Measurements from ENCODE around the gene CCDC89.

Gene CCDC89

DNA sequence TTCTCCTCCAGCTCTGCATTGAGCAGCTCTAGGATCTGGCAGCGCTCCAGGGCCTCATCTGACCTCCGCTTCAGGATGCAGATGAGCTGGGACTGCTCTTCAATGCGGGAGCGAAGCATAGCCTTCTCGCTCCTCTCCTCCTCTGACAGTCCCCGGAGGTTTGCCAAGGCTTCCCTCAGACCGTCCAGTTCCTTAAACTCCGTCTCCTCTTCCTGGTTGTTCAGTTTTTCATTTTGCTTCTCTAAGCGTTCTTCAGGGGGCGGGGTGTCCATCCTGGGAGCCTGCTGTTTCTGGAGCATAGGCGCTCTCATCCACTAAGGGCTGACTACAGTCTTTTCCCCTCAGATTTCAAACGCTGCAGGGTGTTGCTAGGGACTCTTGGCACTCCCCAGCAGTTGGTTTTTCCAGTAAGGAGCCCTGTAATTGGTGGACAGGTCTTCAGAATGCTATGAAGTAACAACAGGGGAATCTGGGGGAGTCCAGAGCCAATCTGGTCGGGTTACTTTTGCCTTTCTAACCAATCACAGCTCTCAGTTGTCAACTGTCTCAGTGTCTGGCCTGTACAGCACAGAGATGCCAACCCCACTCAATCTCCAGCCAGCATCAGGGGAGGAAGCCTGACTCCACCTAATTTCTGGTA is at the start of gene CCDC89:
TSS of gene CCDC89 (minus strand) at position 376 of the 640 bp plus-strand sequence. CDS start at position 311, 65 bp downstream.
- no peak for DNase-seq (ENCODE audit: low read depth, low spot score)
- H3K27ac ChIP-seq, result no peak within 1 kb of the TSS

DNA sequence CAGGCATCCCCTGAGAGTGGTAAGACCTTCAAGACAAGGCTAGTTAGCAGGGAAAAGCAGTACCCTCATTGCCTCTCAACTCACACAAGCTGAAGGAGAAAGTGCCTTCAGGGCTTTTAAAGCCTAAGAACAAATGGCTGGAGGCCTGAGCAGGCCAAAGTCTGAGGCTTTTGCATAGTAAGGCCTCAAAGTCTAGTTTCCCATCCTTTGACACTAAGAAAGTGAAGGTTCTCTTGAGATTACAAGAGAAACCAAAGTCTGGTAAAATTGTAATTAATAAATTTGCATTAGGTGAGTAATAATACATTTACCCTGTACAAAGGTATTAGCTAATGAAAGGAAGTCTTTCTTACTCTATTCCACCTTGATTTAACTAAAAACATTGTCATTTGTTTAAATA is 47.0 kb upstream of the CCDC89 start:
- DNase-seq (ENCODE audit: low read depth, low spot score), result no peak
- H3K27ac ChIP-seq, result no peak overlapping the region

DNA sequence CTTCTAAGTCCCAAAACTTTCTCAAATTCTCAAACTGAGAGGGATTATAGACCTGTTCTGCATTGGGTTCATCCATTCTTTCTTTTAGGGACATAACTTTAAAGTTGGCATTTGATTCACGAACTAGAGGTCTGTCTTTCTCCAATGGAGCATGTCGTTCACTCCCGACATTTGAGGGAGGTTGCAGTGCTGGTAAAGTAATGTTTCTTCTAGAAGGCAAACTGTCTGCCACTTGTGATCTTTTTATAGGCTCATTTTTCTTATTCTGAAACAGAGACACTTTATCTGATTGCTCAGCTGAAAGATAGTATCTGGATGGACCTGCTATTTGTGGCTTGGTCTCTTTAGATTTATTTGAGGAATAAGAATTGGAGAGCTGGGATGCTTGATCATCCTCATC is 40.4 kb upstream of the CCDC89 start:
- H3K27ac ChIP-seq, result peak overlapping the region; percentile 35
- DNase-seq (ENCODE audit: low read depth, low spot score), result no peak

DNA sequence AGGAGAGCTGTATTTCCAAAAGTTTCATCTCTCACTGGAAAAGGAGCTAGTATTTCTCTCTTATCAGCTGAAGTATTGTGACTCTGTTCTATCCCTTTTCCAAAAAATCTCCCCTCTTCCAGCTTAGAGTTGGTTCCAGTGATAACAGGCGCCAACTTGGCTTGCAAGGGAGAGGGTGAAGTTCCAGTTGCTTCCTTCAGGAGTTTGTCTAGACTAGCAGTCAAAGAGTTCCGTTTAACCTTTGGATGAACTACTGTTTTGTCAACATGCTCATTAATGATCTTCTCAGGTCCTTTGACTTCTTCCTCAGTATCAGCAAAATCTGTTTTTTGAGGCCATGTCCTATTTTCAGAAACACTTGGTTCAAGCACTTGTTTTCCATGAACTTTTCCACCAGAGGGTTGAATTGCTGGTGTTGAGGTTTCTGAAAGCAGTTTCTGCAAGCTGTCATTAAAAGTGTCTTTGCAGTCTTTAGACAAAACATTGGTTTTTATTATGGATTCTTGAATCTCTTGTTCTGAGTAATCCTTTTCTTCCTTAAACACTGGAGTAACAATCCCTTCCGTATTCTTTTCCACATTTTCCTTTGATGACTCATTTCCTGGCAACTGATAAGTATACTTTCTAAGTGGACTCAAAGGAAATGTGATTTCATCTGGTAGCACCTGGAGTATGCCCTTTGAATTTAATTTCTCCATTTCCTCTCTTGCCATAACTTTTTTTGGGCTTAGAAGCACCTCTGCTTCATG is 39.7 kb upstream of the CCDC89 start:
- no peak for DNase-seq (ENCODE audit: low read depth, low spot score)
- H3K27ac ChIP-seq, result peak overlapping the region; percentile 35

DNA sequence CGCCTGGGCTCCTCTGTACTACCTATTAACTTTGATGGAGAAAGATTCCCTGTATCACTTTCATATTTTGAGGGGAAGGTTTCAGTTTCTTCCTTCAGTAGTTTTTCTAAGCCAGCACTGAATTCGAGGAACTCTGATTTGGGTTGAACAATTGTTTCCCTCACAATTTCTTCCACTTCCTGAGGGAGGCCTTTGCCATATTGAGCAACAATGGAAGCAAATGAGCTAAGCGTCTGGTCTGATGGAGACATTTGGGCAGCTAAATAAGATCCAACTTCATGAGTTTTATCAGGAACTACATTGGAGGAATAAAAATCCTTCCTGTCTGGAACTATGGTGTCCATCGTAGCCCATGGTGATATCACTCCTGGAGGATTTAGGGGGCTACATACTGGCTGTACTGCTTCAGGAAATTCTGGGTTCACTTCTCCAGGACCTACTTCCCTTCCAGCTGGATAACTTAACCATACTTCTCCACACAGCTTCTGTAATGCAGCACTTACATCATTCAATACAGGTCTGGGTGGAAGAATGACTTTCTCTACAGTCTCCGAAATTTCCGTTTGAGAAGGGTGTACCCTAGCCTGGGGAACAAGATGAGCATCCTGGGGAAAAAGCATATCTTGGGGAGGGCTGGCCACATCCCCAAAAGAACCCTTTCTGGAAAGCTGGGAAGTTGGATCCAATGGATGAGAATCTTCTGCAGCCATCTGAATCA is 38.9 kb upstream of the CCDC89 start:
- no peak for DNase-seq (ENCODE audit: low read depth, low spot score)
- H3K27ac ChIP-seq, result no peak overlapping the region

DNA sequence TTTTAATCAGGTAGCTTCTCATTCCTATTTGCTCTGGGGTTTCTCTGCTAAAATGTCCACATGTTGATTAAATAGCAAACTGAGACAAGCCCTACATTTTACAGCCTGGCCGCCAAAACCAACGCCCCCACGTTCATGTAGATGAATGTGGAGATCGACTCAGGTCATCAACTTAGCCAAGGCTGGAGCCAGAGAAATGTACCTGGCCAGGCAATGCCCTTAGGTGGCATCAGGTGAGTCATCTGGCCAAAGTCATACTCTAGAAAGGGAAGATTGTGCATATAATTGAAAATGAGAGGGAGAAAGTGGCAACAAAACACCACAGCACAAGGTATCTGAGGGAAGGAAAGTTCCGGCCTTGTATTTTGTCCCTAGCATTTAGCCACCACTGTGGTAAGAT is 37.1 kb upstream of the CCDC89 start:
- no peak for DNase-seq (ENCODE audit: low read depth, low spot score)
- H3K27ac ChIP-seq, result no peak overlapping the region

DNA sequence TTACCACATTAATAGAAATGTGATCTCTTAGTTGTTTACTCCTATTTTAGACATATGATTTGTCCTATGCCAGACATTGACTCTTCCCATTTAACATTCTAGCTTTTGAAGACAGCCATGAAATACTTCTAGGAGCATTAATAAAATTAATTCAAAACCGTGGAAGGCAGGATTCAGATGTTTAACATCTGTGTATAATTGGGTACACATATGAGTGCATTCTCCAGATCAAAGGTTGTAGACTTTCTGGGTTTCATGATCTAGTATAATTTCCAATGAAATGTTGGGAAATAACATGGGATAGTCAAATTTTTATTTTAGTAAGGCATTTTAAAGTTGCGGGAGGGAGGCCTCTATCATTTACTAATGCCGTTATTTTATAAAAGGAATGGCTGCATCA is 35.2 kb upstream of the CCDC89 start:
- DNase-seq (ENCODE audit: low read depth, low spot score), result no peak
- H3K27ac ChIP-seq, result no peak overlapping the region

DNA sequence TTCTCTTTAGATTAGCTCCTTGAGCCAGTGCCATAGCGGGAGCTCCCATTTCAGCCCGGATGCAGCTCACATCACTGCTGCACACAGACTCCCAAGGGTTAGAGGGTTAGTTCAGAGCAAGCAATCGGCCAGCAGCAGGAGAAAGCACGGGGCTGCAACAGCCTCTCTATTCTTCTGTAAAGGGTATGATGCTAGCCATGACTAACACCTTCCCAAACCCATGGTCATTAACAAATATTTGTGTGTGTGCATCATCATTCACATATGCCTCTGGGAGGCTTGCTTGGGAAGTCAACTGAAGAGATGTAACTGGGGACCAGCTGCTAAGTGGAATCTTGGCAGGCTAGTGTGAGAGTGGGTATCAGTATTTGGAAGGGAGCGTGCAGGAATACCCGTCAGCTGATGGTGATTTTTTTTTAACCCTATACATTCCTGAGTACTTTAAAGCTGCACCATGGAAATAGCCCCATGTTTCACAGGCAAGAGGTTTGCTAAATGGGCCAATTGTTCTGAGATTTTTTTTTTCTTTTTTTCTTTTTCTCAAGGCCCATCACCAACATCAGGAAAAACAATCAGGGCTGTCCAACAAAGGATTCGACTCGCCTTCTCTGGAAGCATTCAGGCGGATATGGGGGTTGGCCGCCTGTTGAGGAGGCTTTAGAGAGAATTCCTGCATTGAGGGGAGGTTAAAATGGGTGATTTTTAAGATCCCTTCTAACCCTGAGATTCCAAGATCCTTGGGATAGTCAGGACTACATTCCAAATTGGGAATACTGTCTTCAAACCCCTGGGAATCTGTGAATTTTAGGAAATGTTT is 33.2 kb upstream of the CCDC89 start:
- DNase-seq (ENCODE audit: low read depth, low spot score), result peak; percentile 89
- H3K27ac ChIP-seq, result no peak overlapping the region

DNA sequence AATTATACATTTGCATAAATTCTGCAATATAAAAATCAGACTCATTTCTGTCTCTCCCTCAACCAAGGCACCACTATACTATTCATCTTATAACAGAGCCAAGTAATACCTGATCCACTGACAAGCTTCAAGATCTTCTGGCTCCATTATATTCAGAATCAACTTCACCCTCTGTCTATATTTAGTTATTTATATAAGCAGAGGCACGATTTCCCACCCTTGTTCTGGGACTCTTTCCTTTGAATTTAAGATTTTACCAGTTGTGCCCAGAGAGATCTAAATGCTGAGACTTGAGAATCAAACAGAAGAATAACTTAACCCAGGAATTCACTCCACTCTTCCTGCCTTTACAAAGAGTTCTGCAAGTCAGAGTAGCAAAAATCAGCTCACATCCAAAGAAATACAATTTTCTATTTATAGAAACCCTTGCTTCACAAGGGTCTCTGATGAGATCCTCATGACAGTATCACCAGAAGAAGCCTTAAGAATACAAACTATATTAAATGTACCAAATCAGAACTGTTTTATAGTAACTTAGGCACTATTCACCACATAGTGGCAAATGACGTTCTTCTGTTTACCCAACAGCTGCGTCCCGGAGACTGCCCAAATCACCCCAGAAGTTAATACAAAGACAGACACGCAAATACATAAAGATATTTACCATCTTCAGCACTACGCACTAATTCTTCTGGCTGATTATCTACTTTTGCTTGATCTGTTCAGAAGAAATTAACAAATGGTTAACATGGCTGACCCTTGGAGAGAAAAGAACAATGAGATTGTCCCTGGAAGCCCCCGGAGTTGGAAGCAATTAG is 32.3 kb upstream of the CCDC89 start:
- no peak for DNase-seq (ENCODE audit: low read depth, low spot score)
- no peak overlapping the region for H3K27ac ChIP-seq

DNA sequence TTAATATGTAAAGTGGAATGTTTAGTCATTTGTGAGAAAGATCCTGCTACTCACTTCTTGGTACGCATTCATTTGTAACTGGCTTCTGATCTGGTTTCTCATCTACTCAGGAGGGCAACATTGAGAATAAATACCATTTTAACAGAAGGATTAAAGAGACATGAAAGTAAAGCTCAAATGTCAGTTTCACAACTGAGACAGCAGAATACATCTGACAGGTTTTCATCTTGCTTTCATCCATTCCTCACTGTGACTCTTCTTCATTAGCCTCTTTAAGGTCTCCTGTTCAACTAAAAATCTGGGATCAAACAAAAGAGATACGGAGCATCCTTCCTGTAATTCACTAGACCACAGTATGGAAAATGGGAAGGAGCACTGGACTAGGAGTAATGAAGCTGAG is 31.4 kb upstream of the CCDC89 start:
- DNase-seq (ENCODE audit: low read depth, low spot score), result no peak
- no peak overlapping the region for H3K27ac ChIP-seq

DNA sequence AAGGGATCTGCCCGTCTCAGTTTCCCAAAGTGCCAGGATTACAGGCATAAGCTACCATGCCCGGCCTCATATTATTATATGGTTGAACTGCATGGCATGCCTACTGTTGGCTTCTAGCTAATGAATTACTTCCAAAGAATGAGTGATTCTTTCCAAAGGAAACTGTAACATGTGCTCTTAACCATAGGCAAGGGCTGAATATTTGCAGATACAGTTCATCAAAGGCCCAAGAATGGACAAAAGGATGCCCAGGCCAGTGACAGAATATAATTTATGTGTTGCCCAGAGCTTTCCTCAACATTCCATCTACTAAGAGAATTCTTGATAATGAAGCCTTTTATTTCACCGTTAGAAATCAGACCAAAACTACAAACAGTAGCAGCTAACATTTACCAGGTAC is 27.0 kb upstream of the CCDC89 start:
- H3K27ac ChIP-seq, result no peak overlapping the region
- DNase-seq (ENCODE audit: low read depth, low spot score), result no peak

DNA sequence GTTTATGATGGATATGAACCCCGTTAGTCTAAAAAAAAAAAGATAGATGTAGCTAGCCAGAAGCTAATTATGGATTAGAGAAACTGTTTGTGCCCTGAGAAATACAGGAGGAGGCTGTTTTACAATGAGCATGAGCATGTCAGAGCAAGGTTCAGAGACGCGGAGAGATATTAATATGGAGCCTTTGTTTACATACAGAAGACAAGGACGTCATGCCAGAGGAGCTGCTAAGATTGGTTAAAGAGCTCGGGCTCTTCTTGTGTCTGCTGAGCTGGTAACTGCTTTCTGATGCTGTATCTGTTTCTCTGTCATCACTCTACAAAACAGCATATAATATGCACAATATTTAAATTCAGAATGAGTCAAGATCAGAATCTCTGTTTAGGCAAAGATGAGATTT is 24.9 kb upstream of the CCDC89 start:
- H3K27ac ChIP-seq, result no peak overlapping the region
- no peak for DNase-seq (ENCODE audit: low read depth, low spot score)

DNA sequence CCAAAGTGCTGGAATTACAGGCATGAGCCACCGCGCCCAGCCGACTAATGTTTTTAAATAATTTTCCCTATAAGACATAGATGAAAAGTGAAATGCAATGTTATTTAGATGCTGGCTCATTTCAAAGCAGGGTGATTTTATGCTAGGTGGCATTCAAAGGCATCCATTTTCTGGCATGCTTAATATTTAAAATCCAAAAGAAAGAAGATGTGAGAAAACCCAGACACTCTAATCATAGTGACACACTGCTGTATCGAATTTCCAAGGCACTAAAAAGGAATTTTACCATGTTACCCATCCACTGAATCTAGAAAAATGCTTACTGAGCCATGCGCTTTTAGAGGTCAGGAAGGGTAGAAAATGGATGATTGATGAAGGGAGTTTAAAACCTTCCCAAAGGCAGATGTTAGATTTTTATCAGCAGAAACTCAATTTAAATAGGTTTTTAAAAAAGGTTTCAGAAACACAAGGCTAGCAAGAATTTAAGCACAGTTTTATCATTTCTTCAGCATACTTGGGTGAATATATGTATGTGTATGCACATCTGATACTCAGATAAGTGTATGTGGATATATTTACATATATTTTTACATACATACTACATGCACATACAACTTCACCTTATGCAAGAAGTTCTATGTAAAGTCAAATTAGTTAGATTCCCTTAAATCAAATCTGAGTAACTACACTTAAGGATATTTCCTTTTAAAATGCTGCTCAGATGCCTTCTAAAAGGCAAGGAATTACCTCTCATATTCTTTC is 24.1 kb upstream of the CCDC89 start:
- no peak for DNase-seq (ENCODE audit: low read depth, low spot score)

DNA sequence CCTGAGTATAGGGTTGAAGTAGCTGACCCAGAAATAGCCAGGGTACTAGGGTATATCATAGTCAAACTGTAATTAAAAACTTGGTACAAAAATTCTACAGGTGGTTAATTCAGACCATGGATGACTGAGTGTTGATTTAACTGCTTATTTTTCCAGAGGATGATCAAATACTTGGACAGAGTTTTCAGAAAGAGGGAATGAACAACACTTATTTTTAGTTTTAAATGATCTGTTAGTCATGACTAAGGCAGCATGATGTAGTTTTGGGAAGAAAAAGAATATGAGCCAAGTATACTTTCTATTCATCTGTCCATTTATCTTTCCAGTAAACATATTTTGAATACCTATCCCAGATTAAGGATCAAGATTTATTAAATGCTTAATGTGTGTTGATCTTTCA is 19.8 kb upstream of the CCDC89 start:
- H3K27ac ChIP-seq, result no peak overlapping the region
- no peak for DNase-seq (ENCODE audit: low read depth, low spot score)

More for the DNA sequence above, 24.1 kb upstream of the CCDC89 start:
- no peak overlapping the region for H3K27ac ChIP-seq

DNA sequence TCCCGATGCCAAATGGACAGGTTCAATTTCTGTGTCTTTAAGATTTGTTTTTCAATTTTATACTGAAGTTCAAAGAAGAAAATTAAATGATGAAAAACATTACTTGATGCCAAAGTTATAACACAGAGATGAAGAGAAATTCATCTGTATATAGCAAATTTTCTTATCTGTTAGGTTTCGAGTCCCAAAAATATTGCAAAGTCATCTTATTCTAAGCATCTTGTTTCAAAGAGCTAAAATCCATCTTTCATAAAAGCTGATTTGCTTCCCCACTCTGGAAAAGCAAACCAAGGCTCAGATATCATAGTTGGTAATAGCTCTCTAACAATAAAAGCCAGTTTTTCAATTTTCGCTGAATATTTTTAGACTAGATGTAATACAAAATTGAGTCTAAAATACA is 19.0 kb upstream of the CCDC89 start:
- no peak for DNase-seq (ENCODE audit: low read depth, low spot score)
- H3K27ac ChIP-seq, result no peak overlapping the region

DNA sequence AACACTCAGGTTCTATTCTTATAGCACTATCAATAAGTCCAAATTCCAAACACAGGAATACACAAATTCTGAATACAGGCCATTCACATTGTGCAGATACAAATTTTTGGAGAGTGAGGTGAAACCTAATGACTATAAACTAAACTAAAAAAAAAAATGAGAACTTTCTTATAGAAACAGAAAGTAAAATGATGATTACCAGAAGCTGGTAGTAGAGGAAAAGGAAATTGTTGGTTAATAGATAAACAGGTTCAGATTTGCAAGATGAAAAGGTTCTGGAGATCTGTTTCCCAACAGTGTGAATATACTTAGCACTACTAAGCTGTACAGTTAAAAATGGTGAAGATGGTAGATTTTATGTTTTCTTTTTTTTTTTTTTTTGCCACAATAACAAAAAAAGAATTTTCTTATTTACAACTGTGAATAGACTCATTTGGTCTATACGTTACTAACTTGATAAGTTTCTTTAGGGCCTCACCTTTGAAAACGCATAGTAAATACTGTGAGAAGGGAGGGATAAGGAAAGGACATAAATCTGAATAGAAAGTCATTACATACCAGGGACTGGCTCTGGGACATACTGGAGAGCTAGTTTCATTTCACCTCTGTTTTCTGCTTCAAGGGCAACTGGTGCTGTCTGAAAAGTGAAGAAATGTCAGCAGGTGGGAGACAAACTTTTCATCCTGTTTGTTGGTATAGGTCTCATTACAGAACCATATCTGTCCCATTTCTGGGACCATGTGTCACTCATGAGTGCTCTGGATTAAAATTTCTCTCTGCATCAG is 14.2 kb upstream of the CCDC89 start:
- DNase-seq (ENCODE audit: low read depth, low spot score), result no peak
- H3K27ac ChIP-seq, result no peak overlapping the region

DNA sequence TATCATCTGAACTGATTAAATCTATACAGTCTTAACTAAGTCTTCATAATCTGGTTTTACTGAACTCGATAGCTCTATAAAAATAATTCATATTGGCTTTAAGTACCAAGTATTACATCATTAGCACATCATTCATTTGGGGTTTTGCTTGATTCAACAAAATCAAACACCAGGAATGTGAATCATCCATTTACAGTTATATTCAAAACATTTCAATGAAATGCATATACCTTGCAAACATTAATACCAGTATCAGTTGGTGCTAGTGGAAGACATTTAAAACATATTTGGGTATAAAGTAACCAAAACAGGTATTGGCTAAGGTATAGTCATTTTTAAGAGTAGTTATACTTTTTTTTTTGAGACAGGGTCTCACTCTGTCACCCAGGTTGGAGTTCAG is 12.2 kb upstream of the CCDC89 start:
- no peak overlapping the region for H3K27ac ChIP-seq
- DNase-seq (ENCODE audit: low read depth, low spot score), result no peak

DNA sequence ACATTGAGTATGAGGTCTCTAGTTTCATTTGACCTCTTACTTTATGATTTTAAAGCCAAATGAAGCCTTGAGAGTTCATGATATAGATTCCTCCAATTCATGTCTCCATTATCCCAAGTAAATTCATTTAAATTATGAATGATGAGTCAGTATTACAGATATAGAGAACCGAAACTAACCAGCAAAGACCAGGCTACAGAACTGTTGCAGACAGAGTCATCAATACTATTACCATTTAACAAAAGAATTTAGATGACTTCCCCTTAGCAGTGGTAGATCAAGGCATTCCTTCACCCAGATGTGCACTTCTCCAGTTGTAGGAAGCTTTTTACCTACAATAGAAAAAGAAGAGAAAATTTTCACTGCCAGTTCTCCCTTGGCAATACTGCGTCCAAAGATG is 11.8 kb upstream of the CCDC89 start:
- DNase-seq (ENCODE audit: low read depth, low spot score), result no peak
- H3K27ac ChIP-seq, result no peak overlapping the region

All from epithelial cell of prostate (primary cell).